HepG2 (cell line): ENCODE measurements around the gene PTHLH. TPM values are rescaled to one million over a fixed set of nuclear protein-coding genes. Genes with fewer than 3 reads are reported as not detected.

ENCODE experiments used
- ATAC-seq: fragments of 200-7000 bp; cut with Tn5 transposase; 3 replicates; pipeline ENCODE4 v1.9.1; 2020; ENCODE audit warnings: mild to moderate bottlenecking, moderate library complexity
- BruUV-seq: library from RNA; stranded (reverse); fragments of 400-500 nt; replicated peaks from 2 replicates; lab custom pipeline; 2021; lab: Mats Ljungman, UMichigan
- CTCF ChIA-PET: fragments of 300-600 bp; formaldehyde crosslinking; extraction: SDS; loops from one replicate; lab custom pipeline; 2021; ENCODE audit warnings: low total read pairs, inconsistent platforms, low intra/inter-chr PET ratio; lab: Yijun Ruan, JAX
- POLR2A ChIA-PET: fragments of 350-600 bp; sonication (Branson Sonifier 250); formaldehyde crosslinking; loops from one replicate; lab custom pipeline; 2020; ENCODE audit warnings: antibody characterized with exemption, inconsistent platforms; lab: Yijun Ruan, JAX
- DNase-seq: peaks from one replicate; pipeline ENCODE4 v3.0.0-alpha.2; 2015; ENCODE audit warnings: low spot score
- FAIRE-seq: peaks from 3 replicates; lab custom pipeline; 2011; peaks lifted over from hg19 to GRCh38; lab: Jason Lieb, UNC
- H2AFZ ChIP-seq: one replicate; pipeline ENCODE4 v1.6.1; 2011; ENCODE audit warnings: low read length, inconsistent platforms
- H3K27ac ChIP-seq: fragments of 300-600 bp; 3 replicates; pipeline ENCODE4 v1.8.0; 2011; ENCODE audit warnings: mixed run types, mild to moderate bottlenecking, mixed read lengths, low read length, inconsistent platforms; ENCODE audit not compliant: insufficient read depth; ENCODE audit errors: extremely low read length
- H3K27me3 ChIP-seq, 2 experiments: fragments of 200-600 bp in 1 of 2; 2 replicates in 1 of 2; 3 replicates in 1 of 2; pipeline versions ENCODE4 v1.6.0 to v1.8.0; 2011; ENCODE audit warnings: low read length in 2 of 2, mild to moderate bottlenecking in 2 of 2, moderate library complexity in 2 of 2, inconsistent platforms in 1 of 2; ENCODE audit not compliant: insufficient read depth in 2 of 2, control insufficient read depth in 1 of 2
- H3K36me3 ChIP-seq, 2 experiments: fragments of 200-600 bp in 1 of 2; replicated peaks in 1 of 2; 2 replicates in 1 of 2; 3 replicates in 1 of 2; pipeline versions ENCODE4 v1.5.1 to v1.8.0; 2011; ENCODE audit warnings: low read length in 2 of 2, inconsistent platforms in 1 of 2; ENCODE audit not compliant: insufficient read depth in 2 of 2, control insufficient read depth in 1 of 2
- H3K4me1 ChIP-seq: 2 replicates; pipeline ENCODE4 v1.5.1; 2012; ENCODE audit warnings: low read length, inconsistent platforms; ENCODE audit not compliant: insufficient read depth
- H3K4me2 ChIP-seq: 2 replicates; pipeline ENCODE4 v1.6.0; 2011; ENCODE audit warnings: low read depth, low read length, inconsistent platforms
- H3K4me3 ChIP-seq, 3 experiments: fragments of 200-600 bp in 1 of 3; sonication (generic), shearing (Covaris generic) in 1 of 3; replicated peaks in 1 of 3; 2 replicates each; pipeline ENCODE4 v1.5.1; 2011 to 2016; ENCODE audit warnings: low read length in 3 of 3, inconsistent platforms in 2 of 3, low read depth in 2 of 3, mild to moderate bottlenecking in 2 of 3, control low read depth in 1 of 3, mixed read lengths in 1 of 3; ENCODE audit not compliant: insufficient read depth in 1 of 3
- H3K79me2 ChIP-seq: one replicate; pipeline ENCODE4 v1.6.1; 2011; ENCODE audit warnings: low read length, inconsistent platforms; ENCODE audit not compliant: insufficient read depth
- H3K9ac ChIP-seq: 2 replicates; pipeline ENCODE4 v1.6.0; 2011; ENCODE audit warnings: mild to moderate bottlenecking, low read depth, low read length, inconsistent platforms; ENCODE audit not compliant: insufficient read depth
- H3K9me3 ChIP-seq: 2 replicates; pipeline ENCODE4 v1.5.1; 2012; ENCODE audit warnings: mild to moderate bottlenecking, low read length
- H4K20me1 ChIP-seq: 2 replicates; pipeline ENCODE4 v1.6.0; 2011; ENCODE audit warnings: inconsistent platforms, mild to moderate bottlenecking, low read length, moderate library complexity; ENCODE audit not compliant: insufficient read depth
- CENPT ChIP-seq: sonication (generic); formaldehyde crosslinking; IDR thresholded peaks from 2 replicates; pipeline ENCODE4 v1.8.0; 2022; ENCODE audit warnings: low read depth, mild to moderate bottlenecking, moderate library complexity, missing genetic modification reagents
- KAT8 ChIP-seq: IDR thresholded peaks from 2 replicates; pipeline ENCODE4 v1.6.1; 2016; ENCODE audit warnings: missing genetic modification reagents, missing compliant biosample characterization
- NFKB2 ChIP-seq: sonication (generic); formaldehyde crosslinking; IDR thresholded peaks from 2 replicates; pipeline ENCODE4 v1.4.0; 2020; ENCODE audit warnings: missing genetic modification reagents, borderline replicate concordance
- SNAI1 ChIP-seq: sonication (generic); formaldehyde crosslinking; IDR thresholded peaks from 2 replicates; pipeline ENCODE4 v1.5.0; 2020; ENCODE audit warnings: mild to moderate bottlenecking, missing genetic modification reagents, borderline replicate concordance
- SOX6 ChIP-seq, 2 experiments: fragments of 450-650 bp in 1 of 2; sonication (generic) in 1 of 2; formaldehyde crosslinking in 1 of 2; IDR thresholded peaks; 2 replicates each; pipeline versions ENCODE4 v1.4.0 to v1.6.1; 2017 to 2020; ENCODE audit warnings: antibody characterized with exemption in 1 of 2, mild to moderate bottlenecking in 1 of 2, missing genetic modification reagents in 1 of 2
- ZSCAN9 ChIP-seq: IDR thresholded peaks from 2 replicates; pipeline ENCODE4 v1.6.1; 2016; ENCODE audit warnings: borderline replicate concordance
- WGBS: methylation state at CpG from one replicate; pipeline ENCODE4 v1.1.6; 2017; ENCODE audit warnings: low lambda C conversion rate; 5-methylcytosine and 5-hydroxymethylcytosine counted together
- in situ Hi-C: cut with HindIII; loops from 2 replicates; pipeline ENCODE4 v1.10.0; 2017; ENCODE audit warnings: low pct_unique_long_range_greater_than_20kb; ENCODE audit not compliant: extremely low pct_ligation_motif_present
- intact Hi-C: fragments of 100-400 bp; cut with micrococcal nuclease; formaldehyde crosslinking; loops from one replicate; pipeline ENCODE4 v1.10.0; 2022; ENCODE audit not compliant: unreplicated experiment
- polyA plus RNA-seq, 8 experiments: library from polyadenylated mRNA; depleted of rRNA in 3 of 8; stranded (reverse) in 7 of 8; unstranded in 1 of 8; fragments of >200 nt; fragmentation: Illumina TruSeq in 4 of 8; extraction: Trizol in 4 of 8; gene quantifications; 2 replicates each; pipeline versions ENCODE4 v1.2.1 to v1.2.3, GENCODE V29; 2011 to 2016; ENCODE audit warnings: low read depth in 4 of 8, missing spikeins in 1 of 8, mixed read lengths in 1 of 8; ENCODE audit not compliant: insufficient read depth in 1 of 8
- total RNA-seq, 5 experiments: library from RNA; depleted of rRNA; stranded (reverse); fragments of >200 nt; fragmentation: Illumina TruSeq; extraction: Trizol; gene quantifications; 2 replicates each; pipeline ENCODE4 v1.2.3, GENCODE V29; 2016; ENCODE audit warnings: low read depth in 1 of 5
- TF ChIP-seq, protein P1 (sequence below): sonication (generic); formaldehyde crosslinking; IDR thresholded peaks from 2 replicates; pipeline ENCODE4 v1.4.0; 2020; ENCODE audit warnings: missing genetic modification reagents, borderline replicate concordance
- TF ChIP-seq, protein P2 (sequence below): fragments of 450-650 bp; IDR thresholded peaks from 2 replicates; pipeline ENCODE4 v1.6.1; 2017
- TF ChIP-seq, protein P3 (sequence below): sonication (generic); formaldehyde crosslinking; IDR thresholded peaks from 2 replicates; pipeline ENCODE4 v1.5.0; 2020; ENCODE audit warnings: mild to moderate bottlenecking, missing genetic modification reagents
- TF ChIP-seq, protein P4 (sequence below): sonication (generic); formaldehyde crosslinking; IDR thresholded peaks from 2 replicates; pipeline ENCODE4 v1.5.0; 2020; ENCODE audit warnings: mild to moderate bottlenecking, missing genetic modification reagents, borderline replicate concordance

PTHLH gene
- total and polyA plus RNA-seq, 2 of the 13 experiments (the other 11 are each of a cell fraction or from before 2014, with no cell fraction given) = 0.22 TPM; not detected in 1

DNA sequence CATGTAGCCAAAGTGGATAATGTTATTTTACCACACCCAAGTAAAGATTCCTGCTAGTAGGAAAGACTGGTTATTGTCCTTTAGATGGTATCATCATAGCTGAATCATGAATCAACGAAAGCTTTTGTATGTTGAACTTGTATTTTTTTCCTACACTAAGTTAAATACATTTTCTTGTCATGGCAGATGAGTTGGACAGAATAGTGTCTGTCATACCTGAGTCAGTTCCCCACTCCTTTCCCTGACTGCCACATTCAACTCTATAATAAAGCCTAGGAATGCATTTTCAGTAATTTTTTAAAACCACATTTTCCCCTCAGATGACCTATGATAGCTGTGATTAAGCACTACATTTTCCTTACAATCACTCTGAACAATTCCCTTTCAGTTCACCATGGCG lies 9.3 kb upstream of the PTHLH start:
- no peak overlapping the region for H2AFZ ChIP-seq
- no peaks in the 10 kb centered on the region for H3K27me3 ChIP-seq
- H3K9ac ChIP-seq = no peak overlapping the region
- H3K36me3 ChIP-seq = no peaks in the 10 kb centered on the region
- no peaks in the 10 kb centered on the region for H3K9me3 ChIP-seq
- H3K4me3 ChIP-seq = no peak overlapping the region
- H3K27ac ChIP-seq = no peak overlapping the region
- WGBS = 2% methylated on average over 2 of the region's 2 CpGs
- H3K4me1 ChIP-seq = no peaks in the 10 kb centered on the region
- DNase-seq = no peak
- H3K4me2 ChIP-seq = no peak overlapping the region
- H4K20me1 ChIP-seq = no peaks in the 10 kb centered on the region
- ATAC-seq = no peak
- ChIA-PET POLR2A (no interaction called here), CTCF (no interaction called here)
- no peak for FAIRE-seq
- intact Hi-C loops (no loop called here), in situ Hi-C loops (no loop called here)
- no peaks in the 10 kb centered on the region for H3K79me2 ChIP-seq
- BruUV-seq = no TSS peak
- TF ChIP-seq CENPT (CRISPR knock-in tag) (no peak), NFKB2 (no peak), SNAI1 (CRISPR knock-in tag) (no peak), KAT8 (CRISPR knock-in tag) (no peak), ZSCAN9 (CRISPR knock-in tag) (no peak), SOX6 (IDR thresholded peaks at IDR 0.05) (no peak), SOX6 (CRISPR knock-in tag; IDR thresholded peaks at IDR 0.05) (no peak)
- TF ChIP-seq, protein P1, sequence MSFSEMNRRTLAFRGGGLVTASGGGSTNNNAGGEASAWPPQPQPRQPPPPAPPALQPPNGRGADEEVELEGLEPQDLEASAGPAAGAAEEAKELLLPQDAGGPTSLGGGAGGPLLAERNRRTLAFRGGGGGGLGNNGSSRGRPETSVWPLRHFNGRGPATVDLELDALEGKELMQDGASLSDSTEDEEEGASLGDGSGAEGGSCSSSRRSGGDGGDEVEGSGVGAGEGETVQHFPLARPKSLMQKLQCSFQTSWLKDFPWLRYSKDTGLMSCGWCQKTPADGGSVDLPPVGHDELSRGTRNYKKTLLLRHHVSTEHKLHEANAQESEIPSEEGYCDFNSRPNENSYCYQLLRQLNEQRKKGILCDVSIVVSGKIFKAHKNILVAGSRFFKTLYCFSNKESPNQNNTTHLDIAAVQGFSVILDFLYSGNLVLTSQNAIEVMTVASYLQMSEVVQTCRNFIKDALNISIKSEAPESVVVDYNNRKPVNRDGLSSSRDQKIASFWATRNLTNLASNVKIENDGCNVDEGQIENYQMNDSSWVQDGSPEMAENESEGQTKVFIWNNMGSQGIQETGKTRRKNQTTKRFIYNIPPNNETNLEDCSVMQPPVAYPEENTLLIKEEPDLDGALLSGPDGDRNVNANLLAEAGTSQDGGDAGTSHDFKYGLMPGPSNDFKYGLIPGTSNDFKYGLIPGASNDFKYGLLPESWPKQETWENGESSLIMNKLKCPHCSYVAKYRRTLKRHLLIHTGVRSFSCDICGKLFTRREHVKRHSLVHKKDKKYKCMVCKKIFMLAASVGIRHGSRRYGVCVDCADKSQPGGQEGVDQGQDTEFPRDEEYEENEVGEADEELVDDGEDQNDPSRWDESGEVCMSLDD (CRISPR knock-in tag) = no peak
- TF ChIP-seq, protein P2, sequence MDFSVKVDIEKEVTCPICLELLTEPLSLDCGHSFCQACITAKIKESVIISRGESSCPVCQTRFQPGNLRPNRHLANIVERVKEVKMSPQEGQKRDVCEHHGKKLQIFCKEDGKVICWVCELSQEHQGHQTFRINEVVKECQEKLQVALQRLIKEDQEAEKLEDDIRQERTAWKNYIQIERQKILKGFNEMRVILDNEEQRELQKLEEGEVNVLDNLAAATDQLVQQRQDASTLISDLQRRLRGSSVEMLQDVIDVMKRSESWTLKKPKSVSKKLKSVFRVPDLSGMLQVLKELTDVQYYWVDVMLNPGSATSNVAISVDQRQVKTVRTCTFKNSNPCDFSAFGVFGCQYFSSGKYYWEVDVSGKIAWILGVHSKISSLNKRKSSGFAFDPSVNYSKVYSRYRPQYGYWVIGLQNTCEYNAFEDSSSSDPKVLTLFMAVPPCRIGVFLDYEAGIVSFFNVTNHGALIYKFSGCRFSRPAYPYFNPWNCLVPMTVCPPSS = no peak
- TF ChIP-seq, protein P3, sequence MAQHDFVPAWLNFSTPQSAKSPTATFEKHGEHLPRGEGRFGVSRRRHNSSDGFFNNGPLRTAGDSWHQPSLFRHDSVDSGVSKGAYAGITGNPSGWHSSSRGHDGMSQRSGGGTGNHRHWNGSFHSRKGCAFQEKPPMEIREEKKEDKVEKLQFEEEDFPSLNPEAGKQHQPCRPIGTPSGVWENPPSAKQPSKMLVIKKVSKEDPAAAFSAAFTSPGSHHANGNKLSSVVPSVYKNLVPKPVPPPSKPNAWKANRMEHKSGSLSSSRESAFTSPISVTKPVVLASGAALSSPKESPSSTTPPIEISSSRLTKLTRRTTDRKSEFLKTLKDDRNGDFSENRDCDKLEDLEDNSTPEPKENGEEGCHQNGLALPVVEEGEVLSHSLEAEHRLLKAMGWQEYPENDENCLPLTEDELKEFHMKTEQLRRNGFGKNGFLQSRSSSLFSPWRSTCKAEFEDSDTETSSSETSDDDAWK (CRISPR knock-in tag) = no peak
- TF ChIP-seq, protein P4, sequence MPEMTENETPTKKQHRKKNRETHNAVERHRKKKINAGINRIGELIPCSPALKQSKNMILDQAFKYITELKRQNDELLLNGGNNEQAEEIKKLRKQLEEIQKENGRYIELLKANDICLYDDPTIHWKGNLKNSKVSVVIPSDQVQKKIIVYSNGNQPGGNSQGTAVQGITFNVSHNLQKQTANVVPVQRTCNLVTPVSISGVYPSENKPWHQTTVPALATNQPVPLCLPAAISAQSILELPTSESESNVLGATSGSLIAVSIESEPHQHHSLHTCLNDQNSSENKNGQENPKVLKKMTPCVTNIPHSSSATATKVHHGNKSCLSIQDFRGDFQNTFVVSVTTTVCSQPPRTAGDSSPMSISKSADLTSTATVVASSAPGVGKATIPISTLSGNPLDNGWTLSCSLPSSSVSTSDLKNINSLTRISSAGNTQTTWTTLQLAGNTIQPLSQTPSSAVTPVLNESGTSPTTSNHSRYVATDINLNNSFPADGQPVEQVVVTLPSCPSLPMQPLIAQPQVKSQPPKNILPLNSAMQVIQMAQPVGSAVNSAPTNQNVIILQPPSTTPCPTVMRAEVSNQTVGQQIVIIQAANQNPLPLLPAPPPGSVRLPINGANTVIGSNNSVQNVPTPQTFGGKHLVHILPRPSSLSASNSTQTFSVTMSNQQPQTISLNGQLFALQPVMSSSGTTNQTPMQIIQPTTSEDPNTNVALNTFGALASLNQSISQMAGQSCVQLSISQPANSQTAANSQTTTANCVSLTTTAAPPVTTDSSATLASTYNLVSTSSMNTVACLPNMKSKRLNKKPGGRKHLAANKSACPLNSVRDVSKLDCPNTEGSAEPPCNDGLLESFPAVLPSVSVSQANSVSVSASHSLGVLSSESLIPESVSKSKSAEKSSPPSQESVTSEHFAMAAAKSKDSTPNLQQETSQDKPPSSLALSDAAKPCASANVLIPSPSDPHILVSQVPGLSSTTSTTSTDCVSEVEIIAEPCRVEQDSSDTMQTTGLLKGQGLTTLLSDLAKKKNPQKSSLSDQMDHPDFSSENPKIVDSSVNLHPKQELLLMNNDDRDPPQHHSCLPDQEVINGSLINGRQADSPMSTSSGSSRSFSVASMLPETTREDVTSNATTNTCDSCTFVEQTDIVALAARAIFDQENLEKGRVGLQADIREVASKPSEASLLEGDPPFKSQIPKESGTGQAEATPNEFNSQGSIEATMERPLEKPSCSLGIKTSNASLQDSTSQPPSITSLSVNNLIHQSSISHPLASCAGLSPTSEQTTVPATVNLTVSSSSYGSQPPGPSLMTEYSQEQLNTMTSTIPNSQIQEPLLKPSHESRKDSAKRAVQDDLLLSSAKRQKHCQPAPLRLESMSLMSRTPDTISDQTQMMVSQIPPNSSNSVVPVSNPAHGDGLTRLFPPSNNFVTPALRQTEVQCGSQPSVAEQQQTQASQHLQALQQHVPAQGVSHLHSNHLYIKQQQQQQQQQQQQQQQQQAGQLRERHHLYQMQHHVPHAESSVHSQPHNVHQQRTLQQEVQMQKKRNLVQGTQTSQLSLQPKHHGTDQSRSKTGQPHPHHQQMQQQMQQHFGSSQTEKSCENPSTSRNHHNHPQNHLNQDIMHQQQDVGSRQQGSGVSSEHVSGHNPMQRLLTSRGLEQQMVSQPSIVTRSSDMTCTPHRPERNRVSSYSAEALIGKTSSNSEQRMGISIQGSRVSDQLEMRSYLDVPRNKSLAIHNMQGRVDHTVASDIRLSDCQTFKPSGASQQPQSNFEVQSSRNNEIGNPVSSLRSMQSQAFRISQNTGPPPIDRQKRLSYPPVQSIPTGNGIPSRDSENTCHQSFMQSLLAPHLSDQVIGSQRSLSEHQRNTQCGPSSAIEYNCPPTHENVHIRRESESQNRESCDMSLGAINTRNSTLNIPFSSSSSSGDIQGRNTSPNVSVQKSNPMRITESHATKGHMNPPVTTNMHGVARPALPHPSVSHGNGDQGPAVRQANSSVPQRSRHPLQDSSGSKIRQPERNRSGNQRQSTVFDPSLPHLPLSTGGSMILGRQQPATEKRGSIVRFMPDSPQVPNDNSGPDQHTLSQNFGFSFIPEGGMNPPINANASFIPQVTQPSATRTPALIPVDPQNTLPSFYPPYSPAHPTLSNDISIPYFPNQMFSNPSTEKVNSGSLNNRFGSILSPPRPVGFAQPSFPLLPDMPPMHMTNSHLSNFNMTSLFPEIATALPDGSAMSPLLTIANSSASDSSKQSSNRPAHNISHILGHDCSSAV (CRISPR knock-in tag) = no peak
